HFF-Myc (cell line): Measurements from ENCODE around the gene SERPINA1.
"Not testable (repeated sequence)": the region's sequence is repeated elsewhere in the genome, so short reads cannot be mapped to it uniquely, and the experiment has no call there.

Experiments used
- DNase-seq: peaks from one replicate; pipeline ENCODE4 v3.0.0-alpha.2; 2011; ENCODE audit warnings: low read depth; ENCODE audit errors: extremely low read depth
- H3K4me3 ChIP-seq: replicated peaks from 2 replicates; pipeline ENCODE4 v1.5.1; 2011; ENCODE audit warnings: low read depth, mild to moderate bottlenecking, control low read depth, low read length
- TF ChIP-seq, protein P1 (sequence below): IDR thresholded peaks from 2 replicates; pipeline ENCODE4 v1.5.1; 2012; ENCODE audit warnings: mild to moderate bottlenecking, low read depth, low read length, control low read depth; ENCODE audit errors: missing control alignments

The SERPINA1 gene

GRCh38 chr14:94356379-94357056 is 31.9 kb downstream of the SERPINA1 start:
- TF ChIP-seq, protein P1, sequence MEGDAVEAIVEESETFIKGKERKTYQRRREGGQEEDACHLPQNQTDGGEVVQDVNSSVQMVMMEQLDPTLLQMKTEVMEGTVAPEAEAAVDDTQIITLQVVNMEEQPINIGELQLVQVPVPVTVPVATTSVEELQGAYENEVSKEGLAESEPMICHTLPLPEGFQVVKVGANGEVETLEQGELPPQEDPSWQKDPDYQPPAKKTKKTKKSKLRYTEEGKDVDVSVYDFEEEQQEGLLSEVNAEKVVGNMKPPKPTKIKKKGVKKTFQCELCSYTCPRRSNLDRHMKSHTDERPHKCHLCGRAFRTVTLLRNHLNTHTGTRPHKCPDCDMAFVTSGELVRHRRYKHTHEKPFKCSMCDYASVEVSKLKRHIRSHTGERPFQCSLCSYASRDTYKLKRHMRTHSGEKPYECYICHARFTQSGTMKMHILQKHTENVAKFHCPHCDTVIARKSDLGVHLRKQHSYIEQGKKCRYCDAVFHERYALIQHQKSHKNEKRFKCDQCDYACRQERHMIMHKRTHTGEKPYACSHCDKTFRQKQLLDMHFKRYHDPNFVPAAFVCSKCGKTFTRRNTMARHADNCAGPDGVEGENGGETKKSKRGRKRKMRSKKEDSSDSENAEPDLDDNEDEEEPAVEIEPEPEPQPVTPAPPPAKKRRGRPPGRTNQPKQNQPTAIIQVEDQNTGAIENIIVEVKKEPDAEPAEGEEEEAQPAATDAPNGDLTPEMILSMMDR: no peak
- DNase-seq: no peak

DNA sequence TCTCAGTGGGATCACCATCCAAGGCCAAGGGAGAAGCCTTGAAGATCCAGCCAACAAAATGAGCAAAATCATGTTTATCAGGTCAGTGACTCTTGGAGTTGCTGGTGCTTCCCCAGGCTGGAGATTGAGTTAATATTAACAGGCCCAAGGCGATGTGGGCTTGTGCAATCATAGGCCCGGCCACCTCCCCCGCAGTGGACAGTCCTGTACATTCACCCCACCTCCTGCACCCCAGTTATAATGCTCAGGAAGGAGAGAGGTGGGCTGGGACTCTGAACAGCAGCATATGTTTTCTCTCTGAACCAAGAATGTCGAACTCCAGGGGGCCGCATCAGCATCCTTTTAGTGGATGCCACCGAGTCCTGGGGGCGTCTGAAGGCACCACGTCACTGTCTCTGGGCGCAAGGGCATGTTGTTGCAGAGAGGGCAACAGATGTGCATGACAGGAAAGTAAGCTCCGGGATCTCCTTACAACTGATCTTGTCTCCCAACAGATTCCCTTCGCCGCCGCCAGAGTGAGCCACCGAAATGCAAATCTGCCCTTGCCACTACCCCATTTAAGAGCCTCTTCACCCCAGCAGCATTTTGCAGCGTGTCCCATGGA is 33.1 kb downstream of the SERPINA1 start:
- DNase-seq: no peak
- TF ChIP-seq, protein P1: peak; percentile 21

More at GRCh38 chr14:94356379-94357056, 31.9 kb downstream of the SERPINA1 start:
- no peak overlapping the region for H3K4me3 ChIP-seq

DNA sequence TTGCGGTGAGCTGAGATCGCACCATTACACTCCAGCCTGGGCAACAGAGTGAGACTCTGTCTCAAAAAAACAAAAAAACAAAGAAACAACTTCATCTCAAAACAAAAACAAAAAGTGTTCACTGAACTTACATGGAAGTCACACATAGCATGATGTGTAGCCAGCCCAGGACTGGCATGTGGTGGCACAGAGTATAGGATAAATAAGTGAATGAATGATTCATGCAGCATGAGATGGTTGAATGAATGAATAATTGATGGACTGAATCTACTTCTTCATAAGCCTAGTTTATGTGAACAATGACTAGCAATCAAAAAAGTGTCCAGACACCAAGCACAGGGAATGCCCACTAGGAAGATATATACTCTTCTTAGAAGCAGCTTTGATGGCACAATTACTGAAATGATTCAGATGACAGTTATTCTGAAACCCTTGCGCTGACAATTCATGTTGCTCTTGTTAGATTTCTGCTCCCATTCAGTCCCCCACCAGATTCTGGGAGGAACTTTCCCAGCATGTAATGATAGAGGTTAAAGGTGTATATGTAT is 33.7 kb downstream of the SERPINA1 start:
- TF ChIP-seq, protein P1: no peak
- DNase-seq: no peak
- H3K4me3 ChIP-seq: no peak overlapping the region

More for the DNA sequence above, 33.1 kb downstream of the SERPINA1 start:
- H3K4me3 ChIP-seq: no peak overlapping the region

GRCh38 chr14:94354190-94354589 is 34.2 kb downstream of the SERPINA1 start:
- DNase-seq, H3K4me3 ChIP-seq: not testable (repeated sequence)

- DNase-seq: no peak
- no peak overlapping the region for H3K4me3 ChIP-seq
- TF ChIP-seq, protein P1: no peak
Observed at GRCh38 chr14:94349276-94349675, 39.1 kb downstream of the SERPINA1 start.

- no peak overlapping the region for H3K4me3 ChIP-seq
- TF ChIP-seq, protein P1: no peak
- no peak for DNase-seq
Observed at GRCh38 chr14:94348836-94349235, 39.6 kb downstream of the SERPINA1 start.

- H3K4me3 ChIP-seq: no peak overlapping the region
- TF ChIP-seq, protein P1: no peak
- no peak for DNase-seq
Observed at GRCh38 chr14:94346841-94347240, 41.6 kb downstream of the SERPINA1 start.

DNA sequence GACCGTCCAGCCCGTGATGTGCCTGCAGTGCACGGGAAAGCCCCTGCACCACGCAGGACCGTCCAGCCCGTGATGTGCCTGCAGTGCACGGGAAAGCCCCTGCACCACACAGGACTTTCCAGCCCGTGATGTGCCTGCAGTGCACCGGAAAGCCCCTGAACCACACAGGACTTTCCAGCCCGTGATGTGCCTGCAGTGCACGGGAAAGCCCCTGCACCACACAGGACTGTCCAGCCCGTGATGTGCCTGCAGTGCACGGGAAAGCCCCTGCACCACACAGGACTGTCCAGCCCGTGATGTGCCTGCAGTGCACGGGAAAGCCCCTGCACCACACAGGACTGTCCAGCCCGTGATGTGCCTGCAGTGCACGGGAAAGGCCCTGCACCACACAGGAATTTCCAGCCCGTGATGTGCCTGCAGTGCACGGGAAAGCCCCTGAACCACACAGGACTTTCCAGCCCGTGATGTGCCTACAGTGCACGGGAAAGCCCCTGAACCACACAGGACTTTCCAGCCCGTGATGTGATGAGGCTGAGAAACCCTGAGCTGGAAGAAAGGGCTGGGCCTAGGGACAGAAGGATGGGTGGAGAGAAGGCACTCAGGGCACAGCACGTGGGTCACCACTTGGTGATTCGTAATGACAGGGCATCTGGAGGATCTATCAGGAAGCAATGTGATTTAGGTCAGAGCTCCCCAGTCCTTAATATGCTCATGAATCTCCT is 42.2 kb downstream of the SERPINA1 start:
- H3K4me3 ChIP-seq, DNase-seq: not testable (repeated sequence)
